ENCODE measurements around the gene NSUN5.
"Not testable (repeated sequence)": the region's sequence is repeated elsewhere in the genome, so short reads cannot be mapped to it uniquely, and the experiment has no call there.

- not testable (repeated sequence) for TF ChIP-seq EZH2 (IDR thresholded peaks at IDR 0.05; ENCODE audit: borderline replicate concordance); CTCF (IDR thresholded peaks at IDR 0.05; ENCODE audit: poor library complexity); EZH2phosphoT487 (IDR thresholded peaks at IDR 0.05; ENCODE audit: low read depth, severe bottlenecking, unreplicated experiment)
These were observed 8.8 kb downstream of the NSUN5 start for GRCh38 chr7:73299812-73300211.
